SW480 (cell line): ENCODE results near the gene TEX22.

Experiments used
- DNase-seq: peaks from one replicate; pipeline ENCODE4 v3.0.0-alpha.2; 2016; ENCODE audit warnings: low spot score

The TEX22 gene

GRCh38 chr14:105384605-105385321 lies 13.6 kb upstream of the TEX22 start:
- no peak for DNase-seq

- DNase-seq = no peak
Measured at GRCh38 chr14:105385322-105385637, 13.1 kb upstream of the TEX22 start.

GRCh38 chr14:105385698-105386365 lies 12.5 kb upstream of the TEX22 start:
- DNase-seq = no peak

- no peak for DNase-seq
Measured at GRCh38 chr14:105386581-105387529, 11.5 kb upstream of the TEX22 start.

GRCh38 chr14:105387530-105387922 lies 10.8 kb upstream of the TEX22 start:
- DNase-seq = no peak

GRCh38 chr14:105388110-105388951 lies 10.0 kb upstream of the TEX22 start:
- DNase-seq = no peak

- DNase-seq = no peak
Measured at GRCh38 chr14:105388976-105389375, 9.4 kb upstream of the TEX22 start.

- no peak for DNase-seq
Measured at GRCh38 chr14:105389534-105389933, 8.8 kb upstream of the TEX22 start.

- no peak for DNase-seq
Measured at GRCh38 chr14:105389976-105390848, 8.1 kb upstream of the TEX22 start.

GRCh38 chr14:105390849-105391500 lies 7.4 kb upstream of the TEX22 start:
- no peak for DNase-seq

GRCh38 chr14:105391541-105391940 lies 6.8 kb upstream of the TEX22 start:
- DNase-seq = no peak

- DNase-seq = no peak
Measured at GRCh38 chr14:105392131-105393090, 5.9 kb upstream of the TEX22 start.

GRCh38 chr14:105393151-105393550 lies 5.2 kb upstream of the TEX22 start:
- DNase-seq = no peak

- DNase-seq = no peak
Measured at GRCh38 chr14:105394714-105395537, 3.4 kb upstream of the TEX22 start.

GRCh38 chr14:105395538-105395854 lies 2.8 kb upstream of the TEX22 start:
- DNase-seq = no peak

- no peak for DNase-seq
Measured at GRCh38 chr14:105397350-105397931, 897 bp upstream of the TEX22 start.

GRCh38 chr14:105398726-105399465 lies 558 bp downstream of the TEX22 start:
- DNase-seq = peak; percentile 42

GRCh38 chr14:105399466-105399775 lies 1.1 kb downstream of the TEX22 start:
- no peak for DNase-seq
